ENCODE data around the gene SRPK1. TPM values are rescaled to one million over a fixed set of nuclear protein-coding genes. Genes with fewer than 3 reads are reported as not detected.

SRPK1 gene
- total RNA-seq, 1 donor from 2014 or later, result 31.2 TPM

DNA sequence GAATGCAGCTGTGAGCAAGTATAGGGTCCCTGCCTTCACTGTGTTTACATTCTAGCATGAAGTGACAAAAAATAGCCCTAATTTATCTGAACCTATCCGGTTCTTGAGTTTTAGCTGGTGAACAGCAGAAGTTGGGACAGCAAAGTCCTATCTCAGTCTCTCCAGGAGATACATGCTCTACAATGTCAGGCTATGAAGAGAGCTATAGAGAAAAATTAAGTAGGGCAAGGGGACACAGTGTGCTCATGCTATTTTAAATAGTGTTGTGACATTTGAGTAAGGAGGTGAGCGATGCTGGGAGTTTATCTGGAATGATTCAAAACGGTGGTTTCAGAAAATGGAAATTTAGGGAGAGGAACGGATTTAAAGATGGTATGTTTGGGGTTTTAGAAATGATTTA is 20.4 kb downstream of the SRPK1 start:
- Mint-ChIP-seq H3K36me3 (ENCODE audit: low read depth) (peaks cover 6% of the 10 kb centered on the region), H3K27me3 (ENCODE audit: low read depth) (no peaks in the 10 kb centered on the region), H3K4me1 (ENCODE audit: low read depth) (peaks cover 6% of the 10 kb centered on the region), H3K9me3 (ENCODE audit: low read depth) (peaks cover 4% of the 10 kb centered on the region), H3K4me3 (ENCODE audit: unreplicated experiment) (no peak overlapping the region), H3K27ac (ENCODE audit: unreplicated experiment) (no peak overlapping the region)
- TF ChIP-seq, protein P1, sequence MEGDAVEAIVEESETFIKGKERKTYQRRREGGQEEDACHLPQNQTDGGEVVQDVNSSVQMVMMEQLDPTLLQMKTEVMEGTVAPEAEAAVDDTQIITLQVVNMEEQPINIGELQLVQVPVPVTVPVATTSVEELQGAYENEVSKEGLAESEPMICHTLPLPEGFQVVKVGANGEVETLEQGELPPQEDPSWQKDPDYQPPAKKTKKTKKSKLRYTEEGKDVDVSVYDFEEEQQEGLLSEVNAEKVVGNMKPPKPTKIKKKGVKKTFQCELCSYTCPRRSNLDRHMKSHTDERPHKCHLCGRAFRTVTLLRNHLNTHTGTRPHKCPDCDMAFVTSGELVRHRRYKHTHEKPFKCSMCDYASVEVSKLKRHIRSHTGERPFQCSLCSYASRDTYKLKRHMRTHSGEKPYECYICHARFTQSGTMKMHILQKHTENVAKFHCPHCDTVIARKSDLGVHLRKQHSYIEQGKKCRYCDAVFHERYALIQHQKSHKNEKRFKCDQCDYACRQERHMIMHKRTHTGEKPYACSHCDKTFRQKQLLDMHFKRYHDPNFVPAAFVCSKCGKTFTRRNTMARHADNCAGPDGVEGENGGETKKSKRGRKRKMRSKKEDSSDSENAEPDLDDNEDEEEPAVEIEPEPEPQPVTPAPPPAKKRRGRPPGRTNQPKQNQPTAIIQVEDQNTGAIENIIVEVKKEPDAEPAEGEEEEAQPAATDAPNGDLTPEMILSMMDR (IDR thresholded peaks at IDR 0.05), result no peak
- no peak for DNase-seq (ENCODE audit: low spot score)

DNA sequence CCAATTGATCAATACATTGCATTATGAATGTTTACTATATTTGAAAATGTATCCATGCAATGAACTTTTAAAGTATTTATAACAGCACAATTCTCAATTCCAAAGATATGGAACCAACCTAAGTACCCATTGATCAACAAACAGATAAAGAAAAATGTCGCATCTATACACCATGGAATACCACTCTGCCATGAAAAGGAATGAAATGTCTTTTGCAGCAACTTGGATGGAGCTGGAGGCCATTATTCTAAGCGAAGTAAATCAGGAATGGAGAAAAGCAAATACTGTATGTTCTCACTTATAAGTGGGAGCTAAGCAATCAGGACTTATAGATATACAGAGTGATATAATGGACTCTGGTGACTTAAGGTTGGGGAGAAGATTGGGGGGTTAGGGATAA is 22.9 kb downstream of the SRPK1 start:
- Mint-ChIP-seq H3K4me3 (ENCODE audit: unreplicated experiment) (no peak overlapping the region), H3K27me3 (ENCODE audit: low read depth) (no peaks in the 10 kb centered on the region), H3K27ac (ENCODE audit: unreplicated experiment) (no peak overlapping the region), H3K9me3 (ENCODE audit: low read depth) (peaks cover 4% of the 10 kb centered on the region), H3K36me3 (ENCODE audit: low read depth) (peaks cover 4% of the 10 kb centered on the region), H3K4me1 (ENCODE audit: low read depth) (peaks cover 8% of the 10 kb centered on the region)
- no peak for DNase-seq (ENCODE audit: low spot score)
- TF ChIP-seq, protein P1 (IDR thresholded peaks at IDR 0.05), result no peak

DNA sequence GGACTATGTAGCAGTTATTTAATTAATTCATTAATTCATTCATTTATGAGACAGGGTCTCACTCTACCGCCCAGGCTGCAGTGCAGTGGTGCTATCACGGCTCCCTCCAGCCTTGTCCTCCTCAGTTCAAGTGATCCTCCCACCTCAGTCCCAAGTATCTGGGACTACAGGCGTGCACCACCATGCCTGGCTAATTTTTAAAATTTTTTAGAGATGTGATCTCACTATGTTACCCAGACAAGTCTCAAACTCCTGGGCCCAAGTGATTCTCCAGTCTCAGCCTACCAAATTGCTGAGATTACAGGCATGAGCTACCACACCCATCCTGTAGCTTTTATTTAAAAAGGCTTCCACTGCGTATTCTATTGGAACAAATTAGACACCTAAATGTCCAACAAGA is 23.4 kb downstream of the SRPK1 start:
- H3K9me3 Mint-ChIP-seq (ENCODE audit: low read depth), result peaks cover 4% of the 10 kb centered on the region
- H3K4me1 Mint-ChIP-seq (ENCODE audit: low read depth), result peaks cover 11% of the 10 kb centered on the region
- TF ChIP-seq, protein P1 (IDR thresholded peaks at IDR 0.05), result no peak
- DNase-seq (ENCODE audit: low spot score), result no peak
- H3K4me3 Mint-ChIP-seq (ENCODE audit: unreplicated experiment), result no peak overlapping the region
- peaks cover 4% of the 10 kb centered on the region for H3K36me3 Mint-ChIP-seq (ENCODE audit: low read depth)
- no peaks in the 10 kb centered on the region for H3K27me3 Mint-ChIP-seq (ENCODE audit: low read depth)
- H3K27ac Mint-ChIP-seq (ENCODE audit: unreplicated experiment), result no peak overlapping the region

DNA sequence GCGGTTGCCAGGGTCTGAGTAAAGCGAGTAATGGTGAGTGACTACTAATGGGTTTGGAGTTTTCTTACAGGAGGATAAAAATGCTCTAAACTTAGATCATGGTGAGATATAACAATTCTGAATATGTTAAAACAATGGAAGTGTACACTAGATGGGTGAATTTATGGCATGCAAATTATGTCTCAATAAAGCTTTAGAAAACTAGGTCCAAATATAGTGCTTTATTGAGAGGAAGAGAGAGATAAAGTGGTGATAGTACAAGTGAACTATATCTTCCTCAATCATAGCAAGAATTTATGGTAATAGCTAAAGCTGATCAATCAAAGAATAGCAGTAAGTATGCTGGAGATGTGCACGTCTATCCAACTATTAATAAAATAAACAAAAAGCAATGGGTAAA is 23.9 kb downstream of the SRPK1 start:
- H3K27ac Mint-ChIP-seq (ENCODE audit: unreplicated experiment), result no peak overlapping the region
- H3K4me3 Mint-ChIP-seq (ENCODE audit: unreplicated experiment), result no peak overlapping the region
- TF ChIP-seq, protein P1 (IDR thresholded peaks at IDR 0.05), result no peak
- DNase-seq (ENCODE audit: low spot score), result no peak
- peaks cover 4% of the 10 kb centered on the region for H3K9me3 Mint-ChIP-seq (ENCODE audit: low read depth)
- peaks cover 11% of the 10 kb centered on the region for H3K4me1 Mint-ChIP-seq (ENCODE audit: low read depth)
- peaks cover 4% of the 10 kb centered on the region for H3K36me3 Mint-ChIP-seq (ENCODE audit: low read depth)
- H3K27me3 Mint-ChIP-seq (ENCODE audit: low read depth), result no peaks in the 10 kb centered on the region

DNA sequence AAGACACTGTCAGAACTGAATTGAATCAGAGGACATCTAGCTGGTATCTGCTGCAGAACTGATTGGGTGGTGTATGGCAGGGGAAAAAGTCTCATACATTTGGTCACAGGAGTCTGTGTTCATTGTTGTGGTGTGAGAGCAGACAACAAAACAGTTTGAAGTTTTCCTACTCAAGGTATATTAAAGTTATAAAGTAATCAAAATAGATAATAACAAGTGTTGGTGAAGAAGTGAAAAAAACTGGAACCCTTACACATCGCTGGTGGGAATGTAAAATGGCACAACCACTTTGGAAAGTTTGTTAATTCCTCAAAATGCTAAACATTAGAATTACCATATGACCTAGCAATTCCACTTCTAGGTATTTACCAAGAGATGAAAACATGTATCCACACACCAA is 24.7 kb downstream of the SRPK1 start:
- Mint-ChIP-seq H3K4me1 (ENCODE audit: low read depth) (peaks cover 16% of the 10 kb centered on the region), H3K27me3 (ENCODE audit: low read depth) (no peaks in the 10 kb centered on the region), H3K9me3 (ENCODE audit: low read depth) (peaks cover 4% of the 10 kb centered on the region), H3K27ac (ENCODE audit: unreplicated experiment) (no peak overlapping the region), H3K4me3 (ENCODE audit: unreplicated experiment) (no peak overlapping the region), H3K36me3 (ENCODE audit: low read depth) (peaks cover 4% of the 10 kb centered on the region)
- DNase-seq (ENCODE audit: low spot score), result no peak
- TF ChIP-seq, protein P1 (IDR thresholded peaks at IDR 0.05), result no peak
